Parathyroid adenoma (tissue), 2 donors: Measurements from ENCODE around the gene LLGL1.
A peak's percentile ranks its signal among the peaks of the same experiment; 100 is the strongest.

ENCODE experiments used
- H2AFZ ChIP-seq: fragments of 300-600 bp; sonication (generic); one replicate; pipeline ENCODE4 v1.7.0; 2017; ENCODE audit warnings: antibody characterized with exemption, mild to moderate bottlenecking
- H3K27ac ChIP-seq: fragments of 300-600 bp; sonication (generic); one replicate; pipeline ENCODE4 v1.7.0; 2017
- H3K27me3 ChIP-seq: fragments of 300-600 bp; sonication (generic); one replicate; pipeline ENCODE4 v1.7.0; 2017; ENCODE audit warnings: low read length; ENCODE audit not compliant: control insufficient read depth, insufficient read depth
- H3K36me3 ChIP-seq: fragments of 300-600 bp; sonication (generic); one replicate; pipeline ENCODE4 v1.7.0; 2017; ENCODE audit warnings: low read length; ENCODE audit not compliant: control insufficient read depth, insufficient read depth
- H3K4me1 ChIP-seq: fragments of 300-600 bp; sonication (generic); one replicate; pipeline ENCODE4 v1.7.0; 2017; ENCODE audit warnings: control low read depth
- H3K4me2 ChIP-seq: fragments of 300-600 bp; sonication (generic); one replicate; pipeline ENCODE4 v1.7.0; 2017; ENCODE audit warnings: low read length
- H3K4me3 ChIP-seq: fragments of 300-600 bp; sonication (generic); one replicate; pipeline ENCODE4 v1.7.0; 2017; ENCODE audit warnings: low read depth, low read length
- H3K79me2 ChIP-seq: fragments of 300-600 bp; sonication (generic); one replicate; pipeline ENCODE4 v1.7.0; 2017; ENCODE audit warnings: control low read depth
- H3K9ac ChIP-seq: fragments of 300-600 bp; sonication (generic); one replicate; pipeline ENCODE4 v1.7.0; 2017; ENCODE audit warnings: mild to moderate bottlenecking
- H3K9me3 ChIP-seq: fragments of 300-600 bp; sonication (generic); one replicate; pipeline ENCODE4 v1.7.0; 2017; ENCODE audit warnings: low read length; ENCODE audit not compliant: control insufficient read depth
- CTCF ChIP-seq: fragments of 300-600 bp; sonication (generic); IDR thresholded peaks from one replicate; pipeline ENCODE4 v1.7.0; 2017; ENCODE audit warnings: antibody characterized with exemption, mild to moderate bottlenecking
- donor health status: primary hyperparathyroidism.

The LLGL1 gene

GRCh38 chr17:18226284-18226945 lies 980 bp downstream of the LLGL1 start:
- Histone ChIP-seq H3K4me1 (peaks cover 4% of the 10 kb centered on the region), H3K4me2 (peak overlapping the region; percentile 91), H3K4me3 (peak overlapping the region; percentile 65), H3K27ac (no peak overlapping the region), H3K27me3 (no peaks in the 10 kb centered on the region), H3K9me3 (no peaks in the 10 kb centered on the region), H2AFZ (peak overlapping the region; percentile 77), H3K79me2 (no peaks in the 10 kb centered on the region), H3K9ac (no peak overlapping the region), H3K36me3 (no peaks in the 10 kb centered on the region)
- TF ChIP-seq CTCF = no peak

GRCh38 chr17:18227635-18228034 lies 2.2 kb downstream of the LLGL1 start:
- Histone ChIP-seq H3K27me3 (no peaks in the 10 kb centered on the region), H3K9me3 (no peaks in the 10 kb centered on the region), H2AFZ (no peak overlapping the region), H3K4me2 (no peak overlapping the region), H3K9ac (no peak overlapping the region), H3K79me2 (no peaks in the 10 kb centered on the region), H3K27ac (no peak overlapping the region), H3K4me3 (no peak overlapping the region), H3K4me1 (peaks cover 4% of the 10 kb centered on the region), H3K36me3 (no peaks in the 10 kb centered on the region)
- no peak for TF ChIP-seq CTCF

GRCh38 chr17:18228176-18228682 lies 2.8 kb downstream of the LLGL1 start:
- Histone ChIP-seq H3K4me2 (no peak overlapping the region), H3K79me2 (no peaks in the 10 kb centered on the region), H3K4me3 (no peak overlapping the region), H3K9ac (no peak overlapping the region), H2AFZ (no peak overlapping the region), H3K27me3 (no peaks in the 10 kb centered on the region), H3K36me3 (no peaks in the 10 kb centered on the region), H3K4me1 (peaks cover 4% of the 10 kb centered on the region), H3K27ac (no peak overlapping the region), H3K9me3 (no peaks in the 10 kb centered on the region)
- no peak for TF ChIP-seq CTCF

DNA sequence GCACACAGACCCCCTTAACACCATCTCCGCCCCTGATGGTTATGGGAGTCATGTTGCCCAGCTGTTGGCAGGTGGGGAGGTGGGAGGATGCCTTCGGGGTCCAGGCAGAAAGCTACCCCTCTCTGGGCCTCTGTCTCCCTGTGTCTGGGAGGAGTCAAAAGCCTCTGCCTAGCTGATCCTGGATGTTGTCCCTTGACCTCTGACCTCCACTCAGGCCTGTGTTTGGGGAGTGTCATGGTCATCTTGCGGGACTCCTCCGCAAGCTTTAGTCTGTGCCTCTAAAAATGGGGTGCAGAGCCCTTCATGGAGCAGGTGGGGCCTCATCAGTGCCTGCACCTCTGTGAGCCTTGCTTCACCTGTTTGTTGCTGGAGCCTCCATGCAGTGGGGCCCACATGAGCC lies 3.8 kb downstream of the LLGL1 start:
- H2AFZ ChIP-seq = no peak overlapping the region
- H3K4me3 ChIP-seq = no peak overlapping the region
- TF ChIP-seq CTCF = no peak
- no peaks in the 10 kb centered on the region for H3K36me3 ChIP-seq
- no peak overlapping the region for H3K9ac ChIP-seq
- no peak overlapping the region for H3K4me2 ChIP-seq
- no peak overlapping the region for H3K27ac ChIP-seq
- no peaks in the 10 kb centered on the region for H3K27me3 ChIP-seq
- H3K79me2 ChIP-seq = no peaks in the 10 kb centered on the region
- peaks cover 4% of the 10 kb centered on the region for H3K4me1 ChIP-seq
- H3K9me3 ChIP-seq = no peaks in the 10 kb centered on the region

- Histone ChIP-seq H3K79me2 (no peaks in the 10 kb centered on the region), H3K27ac (no peak overlapping the region), H3K4me2 (no peak overlapping the region), H3K36me3 (no peaks in the 10 kb centered on the region), H3K4me3 (no peak overlapping the region), H3K27me3 (no peaks in the 10 kb centered on the region), H2AFZ (no peak overlapping the region), H3K9ac (no peak overlapping the region), H3K4me1 (peaks cover 3% of the 10 kb centered on the region), H3K9me3 (no peaks in the 10 kb centered on the region)
- no peak for TF ChIP-seq CTCF
These were observed 4.3 kb downstream of the LLGL1 start for GRCh38 chr17:18229771-18230170.
